GM23248 (cell line): ENCODE data around the gene KAZN. TPM values are rescaled to one million over a fixed set of nuclear protein-coding genes. Genes with fewer than 3 reads are reported as not detected.

Experiments used
- DNase-seq: peaks from one replicate; pipeline ENCODE4 v3.0.0-alpha.2; 2015
- H2AFZ ChIP-seq: fragments of 200-600 bp; sonication (generic); 2 replicates; pipeline ENCODE4 v1.6.1; 2016; ENCODE audit warnings: antibody characterized with exemption
- H3F3A ChIP-seq: fragments of 200-600 bp; sonication (generic); 2 replicates; pipeline ENCODE4 v1.6.1; 2016; ENCODE audit warnings: mild to moderate bottlenecking, antibody characterized with exemption, mixed run types; ENCODE audit not compliant: insufficient read depth
- H3K27ac ChIP-seq: fragments of 200-600 bp; sonication (generic); 2 replicates; pipeline ENCODE4 v1.5.1; 2016; ENCODE audit warnings: mild to moderate bottlenecking
- H3K27me3 ChIP-seq: fragments of 200-600 bp; sonication (generic); replicated peaks from 2 replicates; pipeline ENCODE4 v1.6.1; 2016; ENCODE audit warnings: mild to moderate bottlenecking; ENCODE audit not compliant: insufficient read depth
- H3K36me3 ChIP-seq: fragments of 200-600 bp; sonication (generic); 2 replicates; pipeline ENCODE4 v1.6.1; 2016; ENCODE audit warnings: low read depth, mild to moderate bottlenecking
- H3K4me1 ChIP-seq: fragments of 200-600 bp; sonication (generic); 2 replicates; pipeline ENCODE4 v1.6.1; 2016; ENCODE audit warnings: mild to moderate bottlenecking; ENCODE audit not compliant: insufficient read depth
- H3K4me2 ChIP-seq: fragments of 200-600 bp; sonication (generic); one replicate; pipeline ENCODE4 v1.6.1; 2016; ENCODE audit warnings: mild to moderate bottlenecking; ENCODE audit not compliant: unreplicated experiment
- H3K4me3 ChIP-seq: fragments of 200-600 bp; sonication (generic); 2 replicates; pipeline ENCODE4 v1.5.1; 2016; ENCODE audit warnings: mild to moderate bottlenecking
- H3K79me2 ChIP-seq: fragments of 200-600 bp; sonication (generic); 2 replicates; pipeline ENCODE4 v1.6.1; 2016; ENCODE audit warnings: mild to moderate bottlenecking; ENCODE audit not compliant: insufficient read depth
- H3K9ac ChIP-seq: fragments of 200-600 bp; sonication (generic); 2 replicates; pipeline ENCODE4 v1.6.1; 2016; ENCODE audit warnings: mild to moderate bottlenecking
- H3K9me2 ChIP-seq: fragments of 200-600 bp; sonication (generic); 2 replicates; pipeline ENCODE4 v1.6.1; 2016; ENCODE audit warnings: mixed run types, mild to moderate bottlenecking, moderate library complexity; ENCODE audit not compliant: insufficient read depth
- H3K9me3 ChIP-seq: fragments of 200-600 bp; sonication (generic); one replicate; pipeline ENCODE4 v1.6.1; 2017; ENCODE audit warnings: low read depth
- H4K20me1 ChIP-seq: fragments of 200-600 bp; sonication (generic); 2 replicates; pipeline ENCODE4 v1.6.0; 2016; ENCODE audit not compliant: insufficient read depth
- EZH2 ChIP-seq: fragments of 200-600 bp; sonication (generic); IDR thresholded peaks from 2 replicates; pipeline ENCODE4 v1.6.1; 2018; ENCODE audit warnings: antibody characterized with exemption, mild to moderate bottlenecking; ENCODE audit not compliant: insufficient read depth, poor library complexity, severe bottlenecking
- EZH2phosphoT487 ChIP-seq: fragments of 200-600 bp; sonication (generic); IDR thresholded peaks from 2 replicates; pipeline ENCODE4 v1.6.1; 2018; ENCODE audit warnings: antibody characterized with exemption, moderate library complexity, mild to moderate bottlenecking, low read depth; ENCODE audit not compliant: insufficient read depth
- WGBS, 2 experiments: methylation state at CpG; one replicate each; pipeline ENCODE4 v1.1.6; 2015 to 2017; ENCODE audit warnings: low lambda C conversion rate in 2 of 2, low coverage in 1 of 2; ENCODE audit errors: missing lambda C conversion rate in 2 of 2; 5-methylcytosine and 5-hydroxymethylcytosine counted together
- in situ Hi-C: fragments of 300-500 bp; cut with MboI; formaldehyde crosslinking; loops from 2 replicates; pipeline ENCODE4 v1.15.0; 2020
- polyA plus RNA-seq: library from polyadenylated mRNA; unstranded; fragments of >200 nt; fragmentation: Nextera tagmentation; extraction: Ambion mirVana; gene quantifications from 2 replicates; pipeline ENCODE4 v1.2.1, GENCODE V29; 2016
- total RNA-seq: library from RNA; depleted of rRNA; stranded (reverse); fragments of >200 nt; shearing (Covaris generic); gene quantifications from 2 replicates; pipeline ENCODE4 v1.2.3, GENCODE V29; 2014

KAZN gene
- total and polyA plus RNA-seq, 2 experiments from 2014 or later, result 4.9 to 7.2 TPM

DNA sequence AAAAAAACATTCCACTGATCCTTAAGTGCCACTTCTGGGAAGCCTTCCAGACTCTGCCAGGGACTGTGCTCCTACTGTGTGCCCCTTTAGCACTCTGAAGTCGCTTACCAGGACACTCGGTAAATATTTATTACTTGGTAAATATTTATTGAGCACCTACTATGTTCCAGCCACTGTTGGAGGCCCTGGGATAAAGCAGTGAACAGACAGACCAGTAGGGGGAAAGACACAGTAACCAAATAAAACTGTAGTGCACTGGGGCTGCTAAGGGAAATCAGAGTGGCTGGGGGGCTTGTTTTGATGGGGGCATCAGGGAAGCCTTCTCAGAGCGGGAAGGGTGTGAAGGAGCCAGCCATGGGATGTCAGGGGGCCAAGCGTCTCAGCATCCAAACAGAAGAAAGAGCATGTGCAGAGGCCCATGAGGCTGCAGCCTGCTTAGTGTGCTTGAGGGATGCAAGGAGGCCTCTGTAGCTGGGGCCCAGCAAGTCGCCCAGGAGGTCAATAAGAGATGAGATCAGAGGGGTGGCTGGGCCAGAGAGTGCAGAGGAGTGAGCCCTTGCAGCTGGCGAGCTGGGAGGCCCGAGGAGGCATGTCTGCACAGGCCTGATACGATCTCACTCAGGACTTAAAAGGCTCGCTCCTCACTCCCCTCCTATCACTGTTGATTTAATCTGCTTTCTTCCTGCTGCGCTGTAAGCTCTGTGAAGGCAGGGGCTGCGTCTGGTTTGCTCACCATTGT is 28.6 kb downstream of the KAZN start:
- no peak for DNase-seq
- in situ Hi-C loops, result no loop called here

DNA sequence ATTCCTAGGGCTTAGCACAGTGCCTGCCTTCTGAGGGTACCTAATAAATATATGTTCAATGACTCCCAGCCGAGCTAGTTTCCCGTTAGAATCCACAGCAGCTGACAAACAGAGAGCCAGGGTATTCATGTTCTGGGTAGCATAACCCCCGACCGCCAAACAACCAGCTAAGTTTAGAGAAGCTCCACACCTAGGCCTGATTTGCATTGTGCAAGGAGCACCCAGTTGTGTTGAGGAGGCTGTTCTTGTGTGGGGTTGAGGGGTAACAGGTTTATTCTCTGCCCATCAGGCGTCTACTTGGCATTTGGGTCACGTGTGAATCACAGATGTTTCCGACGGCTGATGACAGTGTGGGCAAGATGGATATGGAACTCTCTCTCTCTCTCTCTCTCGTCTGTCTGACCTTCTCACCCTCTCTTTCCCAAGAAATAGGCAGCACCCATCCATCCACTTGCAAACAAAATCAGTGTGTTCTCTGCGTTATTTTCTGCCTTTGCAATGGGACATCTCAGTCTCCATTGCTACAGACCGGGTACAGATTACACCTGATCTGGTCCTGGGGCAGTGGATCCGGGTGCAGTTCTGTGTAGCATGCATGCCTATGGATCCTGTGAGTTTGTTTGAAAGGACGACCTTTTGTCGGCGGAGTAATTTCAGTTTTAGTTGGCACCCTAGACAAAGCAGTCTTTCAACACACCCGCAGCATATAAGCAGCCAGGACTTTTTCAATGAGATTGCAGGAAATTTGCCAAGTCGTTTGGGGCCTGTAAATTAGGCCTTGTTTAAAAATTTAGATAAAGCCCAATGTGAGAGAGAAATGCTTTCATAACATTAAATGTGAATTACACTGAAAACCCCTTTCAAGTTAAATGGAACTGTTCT is 29.4 kb downstream of the KAZN start:
- no peaks in the 10 kb centered on the region for H3F3A ChIP-seq
- DNase-seq, result no peak
- 35 to 44% methylated on average over 17 of the region's 17 CpGs for WGBS, 2 experiments
- in situ Hi-C loops, result no loop called here
- no peak for TF ChIP-seq EZH2
- no peak for TF ChIP-seq EZH2phosphoT487
- H2AFZ ChIP-seq, result no peak overlapping the region
- H3K9me3 ChIP-seq, result no peaks in the 10 kb centered on the region
- no peak overlapping the region for H3K9ac ChIP-seq
- no peaks in the 10 kb centered on the region for H3K4me1 ChIP-seq
- H4K20me1 ChIP-seq, result no peaks in the 10 kb centered on the region
- no peak overlapping the region for H3K4me3 ChIP-seq
- no peak overlapping the region for H3K4me2 ChIP-seq
- no peaks in the 10 kb centered on the region for H3K9me2 ChIP-seq
- no peaks in the 10 kb centered on the region for H3K36me3 ChIP-seq
- H3K27ac ChIP-seq, result no peak overlapping the region
- 0 out of 2 replicates have a peak, but pooled peaks cover 11% of the 10 kb centered on the region for H3K27me3 ChIP-seq
- no peaks in the 10 kb centered on the region for H3K79me2 ChIP-seq

More for the DNA sequence above, 28.6 kb downstream of the KAZN start:
- Histone ChIP-seq H3K4me1 (no peaks in the 10 kb centered on the region), H3K4me2 (no peak overlapping the region), H3K9me3 (no peaks in the 10 kb centered on the region), H3K9me2 (no peaks in the 10 kb centered on the region), H2AFZ (no peak overlapping the region), H3K36me3 (no peaks in the 10 kb centered on the region), H3K9ac (no peak overlapping the region), H3K79me2 (no peaks in the 10 kb centered on the region), H4K20me1 (no peaks in the 10 kb centered on the region), H3K27ac (no peak overlapping the region), H3K4me3 (no peak overlapping the region), H3F3A (no peaks in the 10 kb centered on the region), H3K27me3 (0 out of 2 replicates have a peak, but pooled peaks cover 7% of the 10 kb centered on the region)
- TF ChIP-seq EZH2phosphoT487 (no peak), EZH2 (no peak)
- WGBS, 2 experiments, result 60 to 68% methylated on average over 11 of the region's 11 CpGs

GRCh38 chr1:14629363-14630014 is 31.0 kb downstream of the KAZN start:
- Histone ChIP-seq H3K36me3 (no peaks in the 10 kb centered on the region), H3K4me1 (no peaks in the 10 kb centered on the region), H4K20me1 (no peaks in the 10 kb centered on the region), H2AFZ (no peak overlapping the region), H3K79me2 (no peaks in the 10 kb centered on the region), H3K27me3 (peaks cover 15% of the 10 kb centered on the region), H3K4me3 (no peak overlapping the region), H3K9ac (no peak overlapping the region), H3F3A (no peaks in the 10 kb centered on the region), H3K9me3 (no peaks in the 10 kb centered on the region), H3K4me2 (no peak overlapping the region), H3K27ac (no peak overlapping the region), H3K9me2 (no peaks in the 10 kb centered on the region)
- in situ Hi-C loops, result no loop called here
- WGBS, 2 experiments, result 76 to 78% methylated on average over 16 of the region's 16 CpGs
- DNase-seq, result no peak
- no peak for TF ChIP-seq EZH2phosphoT487
- TF ChIP-seq EZH2, result no peak

DNA sequence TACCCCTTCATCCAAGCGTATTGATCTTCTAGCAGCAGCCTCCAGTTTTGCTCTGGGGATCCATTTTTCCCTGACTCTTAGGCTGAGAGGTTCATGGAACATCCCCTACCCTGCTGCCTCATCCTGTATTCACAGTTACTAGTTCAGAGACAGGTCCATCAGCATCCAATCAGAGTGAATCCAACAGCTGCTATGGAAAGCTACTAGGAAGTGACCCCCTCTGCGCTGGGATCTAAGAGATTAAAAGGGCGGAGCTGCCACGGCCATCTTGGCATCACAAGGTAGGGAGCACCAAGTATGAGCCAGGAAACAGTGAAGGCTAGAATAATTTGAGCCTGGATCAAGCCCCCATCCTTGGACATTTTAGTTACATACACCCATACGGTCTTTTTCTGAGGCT is 32.5 kb downstream of the KAZN start:
- in situ Hi-C loops, result no loop called here
- DNase-seq, result no peak
- Histone ChIP-seq H3K4me1 (no peaks in the 10 kb centered on the region), H3K4me2 (no peak overlapping the region), H3K27ac (no peak overlapping the region), H3K27me3 (peaks cover 15% of the 10 kb centered on the region), H3K79me2 (no peaks in the 10 kb centered on the region), H3K4me3 (no peak overlapping the region), H4K20me1 (no peaks in the 10 kb centered on the region), H3K36me3 (no peaks in the 10 kb centered on the region), H3K9me2 (no peaks in the 10 kb centered on the region), H3K9ac (no peak overlapping the region), H3F3A (no peaks in the 10 kb centered on the region), H2AFZ (no peak overlapping the region), H3K9me3 (no peaks in the 10 kb centered on the region)
- no peak for TF ChIP-seq EZH2phosphoT487
- no peak for TF ChIP-seq EZH2
- 64 to 68% methylated on average over 5 of the region's 5 CpGs for WGBS, 2 experiments
